ENCODE data around the gene DENND2A. TPM values are rescaled to one million over a fixed set of nuclear protein-coding genes. Genes with fewer than 3 reads are reported as not detected.

Gene DENND2A
- total RNA-seq, 4 donors from 2014 or later = 25.2 to 83.5 (median 46.5) TPM

DNA sequence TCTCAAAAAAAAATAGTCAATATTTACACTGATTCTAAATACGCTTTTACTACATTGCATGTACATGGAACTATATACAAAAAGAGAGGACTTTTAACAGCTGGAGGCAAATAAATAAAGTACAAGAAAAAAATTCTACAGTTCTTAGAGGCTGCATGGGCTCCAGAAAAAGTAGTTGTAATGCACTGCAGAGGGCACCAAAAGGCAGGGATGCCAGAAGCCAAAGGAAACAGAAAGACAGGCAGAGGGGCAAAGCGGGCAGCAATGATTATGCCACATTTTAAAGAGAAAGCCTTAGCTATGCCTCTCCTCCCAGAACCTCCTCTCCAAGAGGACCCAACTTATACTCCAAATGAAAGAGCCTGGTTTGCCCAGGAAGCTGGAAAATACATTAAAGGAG, 20.5 kb upstream of the DENND2A start:
- TF ChIP-seq, protein P1, sequence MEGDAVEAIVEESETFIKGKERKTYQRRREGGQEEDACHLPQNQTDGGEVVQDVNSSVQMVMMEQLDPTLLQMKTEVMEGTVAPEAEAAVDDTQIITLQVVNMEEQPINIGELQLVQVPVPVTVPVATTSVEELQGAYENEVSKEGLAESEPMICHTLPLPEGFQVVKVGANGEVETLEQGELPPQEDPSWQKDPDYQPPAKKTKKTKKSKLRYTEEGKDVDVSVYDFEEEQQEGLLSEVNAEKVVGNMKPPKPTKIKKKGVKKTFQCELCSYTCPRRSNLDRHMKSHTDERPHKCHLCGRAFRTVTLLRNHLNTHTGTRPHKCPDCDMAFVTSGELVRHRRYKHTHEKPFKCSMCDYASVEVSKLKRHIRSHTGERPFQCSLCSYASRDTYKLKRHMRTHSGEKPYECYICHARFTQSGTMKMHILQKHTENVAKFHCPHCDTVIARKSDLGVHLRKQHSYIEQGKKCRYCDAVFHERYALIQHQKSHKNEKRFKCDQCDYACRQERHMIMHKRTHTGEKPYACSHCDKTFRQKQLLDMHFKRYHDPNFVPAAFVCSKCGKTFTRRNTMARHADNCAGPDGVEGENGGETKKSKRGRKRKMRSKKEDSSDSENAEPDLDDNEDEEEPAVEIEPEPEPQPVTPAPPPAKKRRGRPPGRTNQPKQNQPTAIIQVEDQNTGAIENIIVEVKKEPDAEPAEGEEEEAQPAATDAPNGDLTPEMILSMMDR (IDR thresholded peaks at IDR 0.05) = peak in 1 of 4 experiments; percentile 38
- no peak for TF ChIP-seq EP300 (IDR thresholded peaks at IDR 0.05)
- ATAC-seq = no peak
- Histone ChIP-seq H3K36me3 (no peaks in the 10 kb centered on the region), H3K9me3 (no peaks in the 10 kb centered on the region), H3K4me3 (no peak overlapping the region), H3K27me3 (no peaks in the 10 kb centered on the region), H3K27ac (peak overlapping the region in 1 of 4 donors; percentile 21), H3K4me1 (peaks cover 0 to 14% (median 7%) of the 10 kb centered on the region in 3 donors)
- 33 to 50% methylated on average over 2 of the region's 2 CpGs for WGBS, 2 donors (ENCODE audit: low coverage in 1 of 2)

DNA sequence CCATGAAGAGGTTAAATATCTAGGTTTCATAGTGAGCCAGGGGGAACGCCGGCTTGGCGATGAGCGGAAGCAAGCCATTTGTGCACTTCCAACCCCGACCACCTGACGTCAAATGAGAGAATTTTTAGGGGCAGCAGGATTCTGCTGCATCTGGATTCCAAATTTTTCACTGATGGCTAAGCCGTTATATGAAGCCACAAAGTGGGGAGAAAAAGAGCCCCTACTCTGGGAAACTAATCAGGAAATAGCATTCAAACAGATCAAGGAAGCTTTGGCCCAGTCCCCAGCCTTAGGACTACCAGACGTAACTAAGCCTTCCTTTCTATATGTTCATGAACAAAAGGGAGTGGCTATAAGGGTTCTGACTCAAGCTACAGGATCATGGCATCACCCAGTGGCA, 19.2 kb upstream of the DENND2A start:
- no peak overlapping the region for H3K4me3 ChIP-seq
- H3K27me3 ChIP-seq = no peaks in the 10 kb centered on the region
- no peak overlapping the region for H3K27ac ChIP-seq
- H3K36me3 ChIP-seq = no peaks in the 10 kb centered on the region
- WGBS, 2 donors (ENCODE audit: low coverage in 1 of 2) = 52% methylated on average over 8 of the region's 8 CpGs
- ATAC-seq = no peak
- TF ChIP-seq POLR2AphosphoS5 (IDR thresholded peaks at IDR 0.05) (no peak), EP300 (IDR thresholded peaks at IDR 0.05) (no peak), POLR2A (IDR thresholded peaks at IDR 0.05) (no peak)
- TF ChIP-seq, protein P1 (IDR thresholded peaks at IDR 0.05) = no peak
- no peaks in the 10 kb centered on the region for H3K9me3 ChIP-seq
- H3K4me1 ChIP-seq = peaks cover 0 to 19% (median 7%) of the 10 kb centered on the region in 3 donors

DNA sequence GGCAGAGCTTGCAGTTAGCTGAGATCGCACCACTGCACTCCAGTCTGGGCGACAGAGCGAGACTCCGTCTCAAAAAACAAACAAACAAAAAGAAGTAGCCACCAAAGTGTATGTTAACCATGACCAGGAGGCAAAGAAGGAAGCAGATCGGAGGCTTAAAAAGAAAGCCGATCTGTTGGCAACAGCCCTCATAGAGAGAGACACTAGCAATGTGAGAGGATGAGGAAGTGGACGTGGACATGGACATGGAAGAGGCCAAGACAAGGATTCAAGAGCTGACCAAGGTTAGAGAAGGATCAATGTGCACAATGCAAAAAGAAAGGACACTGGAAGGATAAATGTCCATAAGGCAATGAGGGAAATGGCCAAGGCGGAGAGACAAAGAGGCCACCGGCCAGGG, 17.3 kb upstream of the DENND2A start:
- Histone ChIP-seq H3K27me3 (no peaks in the 10 kb centered on the region), H3K9me3 (no peaks in the 10 kb centered on the region), H3K4me1 (peaks cover 0 to 32% (median 10%) of the 10 kb centered on the region in 3 donors), H3K36me3 (no peaks in the 10 kb centered on the region), H3K4me3 (no peak overlapping the region), H3K27ac (no peak overlapping the region)
- WGBS, 2 donors (ENCODE audit: low coverage in 1 of 2) = 86 to 90% methylated on average over 2 to 8 of the region's 9 CpGs
- ATAC-seq = no peak
- TF ChIP-seq POLR2A (IDR thresholded peaks at IDR 0.05) = no peak
- no peak for TF ChIP-seq EP300 (IDR thresholded peaks at IDR 0.05)
- TF ChIP-seq POLR2AphosphoS5 (IDR thresholded peaks at IDR 0.05) = no peak
- TF ChIP-seq, protein P1 (IDR thresholded peaks at IDR 0.05) = no peak

DNA sequence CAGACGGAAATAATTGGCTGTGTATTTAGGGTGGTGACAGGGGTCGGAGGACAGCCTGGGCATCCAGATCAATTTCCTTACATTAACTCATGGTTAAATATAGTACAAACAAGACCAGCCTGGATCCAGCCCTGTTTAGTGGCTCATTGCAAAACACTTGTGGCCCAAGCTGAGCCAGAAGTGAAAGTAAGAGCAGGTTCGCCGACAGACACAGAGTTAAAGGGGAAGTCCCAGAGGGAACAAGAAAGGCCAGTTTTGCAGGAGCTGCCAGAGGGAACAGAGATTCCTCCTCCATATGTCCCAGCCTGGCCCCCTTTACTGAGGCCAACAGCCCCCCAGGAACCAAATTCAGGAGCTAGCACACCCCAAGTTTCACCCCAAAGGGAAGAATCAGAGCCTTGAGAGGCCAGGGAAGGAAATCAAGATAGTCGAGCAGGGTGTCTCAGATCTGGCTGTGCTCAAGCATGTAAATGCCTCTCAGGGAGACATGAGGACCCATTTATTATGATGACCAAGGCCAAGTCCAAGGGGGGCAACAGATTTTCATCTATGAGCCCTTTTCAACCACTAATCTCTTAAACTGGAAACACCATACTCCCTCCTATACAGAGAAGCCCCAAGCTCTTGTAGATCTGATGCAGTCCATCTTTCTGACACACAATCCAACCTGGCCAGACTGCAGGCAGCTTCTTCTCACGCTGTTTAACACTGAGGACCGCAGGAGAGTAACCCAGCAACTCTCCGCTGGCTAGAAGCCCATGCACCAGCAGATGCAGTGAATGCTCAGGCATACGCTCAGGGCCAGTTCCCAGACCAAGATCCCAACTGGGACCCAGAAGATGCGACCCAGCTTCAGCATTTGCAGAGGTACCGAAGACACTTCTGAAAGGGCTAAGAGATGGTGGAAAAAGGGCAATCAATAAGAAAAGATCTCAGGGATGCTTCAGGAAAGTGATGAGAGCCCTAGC, 16.2 kb upstream of the DENND2A start:
- H3K4me3 ChIP-seq = peak overlapping the region; percentile 6 to 36
- TF ChIP-seq EP300 (IDR thresholded peaks at IDR 0.05) (no peak), POLR2AphosphoS5 (IDR thresholded peaks at IDR 0.05) (no peak), POLR2A (IDR thresholded peaks at IDR 0.05) (no peak)
- TF ChIP-seq, protein P1 (IDR thresholded peaks at IDR 0.05) = no peak
- peak overlapping the region in 3 of 4 donors; percentile 69 to 76 (median 72) for H3K27ac ChIP-seq
- no peaks in the 10 kb centered on the region for H3K27me3 ChIP-seq
- 40 to 44% methylated on average over 4 to 8 of the region's 11 CpGs for WGBS, 2 donors (ENCODE audit: low coverage in 1 of 2)
- peaks cover 0 to 33% (median 10%) of the 10 kb centered on the region in 3 donors for H3K4me1 ChIP-seq
- H3K9me3 ChIP-seq = no peaks in the 10 kb centered on the region
- no peaks in the 10 kb centered on the region for H3K36me3 ChIP-seq
- ATAC-seq = peak; percentile 72

Data from gastroesophageal sphincter (tissue), 4 donors.